SH-SY5Y (cell line): ENCODE measurements around the gene NPSR1.

Experiments
- GATA2 ChIP-seq: IDR thresholded peaks from 2 replicates; pipeline ENCODE4 v1.6.1; 2011; ENCODE audit warnings: mild to moderate bottlenecking, low read depth, low read length
- GATA3 ChIP-seq: IDR thresholded peaks from 2 replicates; pipeline ENCODE4 v1.6.1; 2011; ENCODE audit warnings: low read depth, mild to moderate bottlenecking, low read length, moderate library complexity

- TF ChIP-seq GATA2: no peak
- no peak for TF ChIP-seq GATA3
Measured at GRCh38 chr7:34723866-34724490, 66.0 kb downstream of the NPSR1 start.
